GM21576 (cell line): ENCODE data around the gene BACH2.
"Not testable (repeated sequence)": the region's sequence is repeated elsewhere in the genome, so short reads cannot be mapped to it uniquely, and the experiment has no call there.

Experiments
- ATAC-seq: cut with Tn5 transposase; IDR thresholded peaks from one replicate; pipeline ENCODE4 v1.9.1; 2021; ENCODE audit warnings: mild to moderate bottlenecking, moderate library complexity; ENCODE audit not compliant: unreplicated experiment

BACH2 gene

GRCh38 chr6:90296341-90297114 is at the start of gene BACH2:
Gene BACH2, minus strand, starts transcription at chr6:90296843. Its CDS starts 287,999 bp downstream, at chr6:90008844.
- ATAC-seq = peak; percentile 74

- ATAC-seq = no peak
These were observed 46.9 kb upstream of the BACH2 start for GRCh38 chr6:90343576-90343975.

GRCh38 chr6:90338409-90338808 is 41.8 kb upstream of the BACH2 start:
- ATAC-seq = no peak

DNA sequence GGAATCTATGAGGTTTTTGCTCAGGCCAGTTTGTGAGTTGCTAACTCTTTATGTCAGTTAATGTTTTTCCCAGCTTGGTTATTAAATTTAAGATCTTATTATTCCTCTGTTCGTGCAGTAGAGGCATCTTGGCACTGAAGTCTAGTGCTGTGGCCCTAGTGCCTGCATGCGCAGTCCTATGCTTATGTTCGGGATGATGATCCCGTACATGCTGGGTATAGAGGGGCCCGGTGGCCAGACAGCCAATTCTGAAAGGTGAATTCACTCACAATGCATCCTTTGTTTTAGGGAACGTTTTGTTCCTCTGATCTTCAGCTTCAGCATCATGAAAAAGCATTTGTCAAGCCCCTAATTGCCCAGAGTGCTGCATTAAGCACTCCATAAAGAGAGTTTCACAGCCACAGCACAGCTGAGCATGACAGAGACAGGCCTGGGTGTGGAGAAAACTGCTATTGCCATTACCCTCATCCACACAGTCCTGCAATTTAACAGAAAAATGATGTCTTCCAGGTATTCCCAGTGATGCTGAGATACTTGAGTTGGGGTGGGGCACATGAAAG is 39.8 kb upstream of the BACH2 start:
- ATAC-seq = no peak

GRCh38 chr6:90333928-90334327 is 37.3 kb upstream of the BACH2 start:
- no peak for ATAC-seq

DNA sequence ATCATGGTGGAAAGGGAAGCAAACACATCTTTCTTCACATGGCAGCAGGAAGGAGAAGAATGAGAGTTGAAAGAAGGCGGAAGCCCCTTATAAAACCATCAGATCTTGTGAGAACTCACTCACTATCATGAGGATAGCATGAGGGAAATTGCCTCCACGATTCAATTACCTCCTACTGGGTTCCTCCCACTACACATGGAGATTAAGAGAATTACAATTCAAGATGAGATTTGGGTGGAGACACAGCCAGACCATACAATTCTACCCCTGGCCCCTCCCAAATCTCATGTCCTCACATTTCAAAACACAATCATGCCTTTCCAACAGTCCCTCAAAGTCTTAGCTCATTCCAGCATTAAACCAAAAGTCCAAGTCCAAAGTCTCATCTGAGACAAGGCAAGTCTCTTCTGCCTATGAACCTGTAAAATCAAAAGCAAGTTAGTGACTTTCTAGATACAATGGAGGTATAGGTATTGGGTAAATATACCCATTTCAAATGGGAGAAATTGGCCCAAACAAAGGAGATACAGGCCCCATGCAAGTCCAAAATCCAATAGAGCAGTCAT is 36.4 kb upstream of the BACH2 start:
- ATAC-seq = not testable (repeated sequence)

DNA sequence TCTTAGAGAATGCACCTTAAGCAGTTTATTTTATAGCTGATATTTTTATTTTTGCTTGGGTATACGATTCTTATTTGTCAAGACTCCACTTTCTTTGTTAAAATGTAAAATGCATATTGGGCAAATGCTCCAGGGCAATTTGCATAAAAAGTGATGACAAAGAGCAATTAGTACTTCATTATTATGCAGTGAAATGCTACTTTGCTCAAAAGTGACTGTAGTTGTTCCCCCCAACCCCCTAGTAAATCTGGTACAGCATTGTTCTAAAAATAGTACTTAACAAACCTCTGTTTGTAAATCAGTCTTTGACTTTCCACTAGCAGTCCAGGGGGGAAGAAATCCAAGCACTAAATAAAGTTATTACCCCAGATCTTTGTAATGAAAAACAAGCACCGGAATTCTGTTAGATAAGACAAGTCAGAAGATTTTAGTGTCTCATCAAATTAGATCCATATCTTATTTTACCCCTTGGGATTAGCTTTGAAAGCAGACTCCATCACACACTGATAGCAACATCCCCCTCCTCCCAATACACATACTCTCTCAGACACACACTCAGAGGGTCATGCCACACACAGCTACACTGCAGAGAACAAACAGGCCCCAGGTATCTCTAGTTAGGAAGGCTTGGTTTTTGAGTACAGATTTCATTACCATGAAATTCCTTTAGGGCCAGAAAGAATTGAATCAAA is 32.9 kb upstream of the BACH2 start:
- no peak for ATAC-seq

GRCh38 chr6:90328004-90328403 is 31.4 kb upstream of the BACH2 start:
- ATAC-seq = no peak

DNA sequence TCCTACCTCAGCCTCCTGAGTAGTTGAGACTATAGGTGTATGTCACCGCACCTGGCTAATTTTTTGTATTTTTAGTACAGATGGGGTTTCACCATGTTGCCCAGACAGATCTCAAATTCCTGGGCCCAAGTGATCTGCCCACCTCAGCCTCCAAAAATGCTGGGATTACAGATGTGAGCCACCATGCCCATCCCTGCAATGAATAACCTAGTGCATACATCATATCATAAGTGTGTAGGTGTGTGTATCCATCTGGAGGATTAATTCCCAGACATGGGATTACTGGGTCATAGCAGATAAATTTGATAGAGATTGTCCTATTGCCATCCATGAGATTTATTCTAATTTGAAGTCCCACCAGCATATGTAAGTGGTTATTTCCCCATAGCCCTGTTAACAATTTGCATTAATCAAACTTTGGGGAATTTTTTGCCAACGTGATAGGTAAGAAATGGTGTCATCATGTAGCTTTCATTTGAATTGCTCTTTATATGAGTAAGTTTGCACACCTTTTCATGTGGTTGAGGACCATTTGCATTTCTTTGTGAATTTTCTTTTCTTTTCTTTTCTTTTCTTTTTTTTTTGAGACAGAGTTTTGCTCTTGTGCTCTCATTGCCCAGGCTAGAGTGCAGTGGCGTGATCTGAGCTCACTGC is 29.9 kb upstream of the BACH2 start:
- no peak for ATAC-seq

DNA sequence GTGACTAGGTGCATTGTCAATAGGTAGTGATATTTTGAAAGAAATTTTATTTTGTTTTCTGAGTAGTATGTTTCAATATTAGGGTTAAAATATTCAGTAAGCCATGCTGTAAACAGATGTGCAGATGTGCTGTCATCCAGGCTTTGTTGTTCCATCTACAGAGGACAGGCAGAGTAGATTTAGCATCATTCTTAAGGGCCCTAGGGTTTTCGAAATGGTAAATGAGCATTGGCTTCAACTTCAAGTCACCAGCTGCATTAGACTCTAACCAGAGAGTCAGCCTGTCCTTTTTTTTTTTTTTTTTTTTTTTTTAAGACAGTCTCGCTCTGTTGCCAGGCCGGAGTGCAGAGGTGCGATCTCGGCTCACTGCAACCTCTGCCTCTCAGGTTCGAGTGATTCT is 27.1 kb upstream of the BACH2 start:
- no peak for ATAC-seq

GRCh38 chr6:90322976-90323474 is 26.4 kb upstream of the BACH2 start:
- ATAC-seq = no peak

DNA sequence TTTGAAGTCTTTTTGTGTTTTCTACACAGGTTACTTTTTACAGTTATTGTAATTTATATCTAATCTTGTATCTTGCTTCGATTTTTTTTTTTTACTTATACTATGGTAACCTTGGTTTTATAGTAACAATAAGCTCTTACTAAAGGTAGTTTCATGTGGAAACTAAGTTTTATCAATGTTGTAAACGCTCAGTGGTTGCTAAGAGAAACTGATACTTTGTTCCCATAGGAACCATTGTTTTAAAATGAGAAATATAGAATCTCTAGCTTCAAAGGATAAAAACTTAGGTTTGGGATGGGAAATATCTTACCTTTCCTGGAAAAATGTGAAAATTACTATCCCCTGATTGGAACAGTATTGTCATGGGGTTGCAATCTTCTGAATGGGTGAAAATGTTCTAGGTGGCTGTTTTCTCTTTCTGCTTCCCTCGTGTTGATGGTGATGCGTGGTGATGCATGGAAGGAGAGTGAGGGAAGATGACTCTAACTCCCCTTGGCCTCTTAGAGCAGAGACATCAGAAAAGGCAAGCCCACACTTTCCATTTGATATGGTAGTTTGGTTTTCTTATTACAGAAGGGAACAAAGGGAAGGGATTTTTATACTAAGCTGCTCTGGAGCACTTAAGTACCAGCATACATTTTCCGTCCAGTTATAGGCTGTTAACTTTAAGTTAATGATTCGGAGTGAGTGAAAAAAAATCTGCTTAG is 23.5 kb upstream of the BACH2 start:
- no peak for ATAC-seq

DNA sequence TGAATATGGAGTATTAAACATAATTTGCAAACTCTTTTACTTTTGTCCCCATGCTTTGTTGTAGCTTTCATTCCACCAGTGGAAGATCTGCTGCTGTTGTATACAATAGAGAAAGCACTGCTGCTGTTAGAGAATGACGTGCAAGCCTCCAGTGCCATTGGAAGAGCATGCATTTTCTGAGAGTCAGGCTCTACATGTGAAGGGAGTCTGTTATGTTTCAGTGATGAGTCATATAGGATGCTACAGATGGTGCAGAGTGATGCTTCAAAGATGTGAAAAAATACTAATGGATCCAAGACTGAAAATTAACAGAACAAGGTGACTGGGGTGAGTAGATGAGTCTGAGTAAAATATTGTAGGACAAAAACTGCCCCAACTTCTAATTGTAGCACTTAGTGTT is 22.4 kb upstream of the BACH2 start:
- no peak for ATAC-seq

DNA sequence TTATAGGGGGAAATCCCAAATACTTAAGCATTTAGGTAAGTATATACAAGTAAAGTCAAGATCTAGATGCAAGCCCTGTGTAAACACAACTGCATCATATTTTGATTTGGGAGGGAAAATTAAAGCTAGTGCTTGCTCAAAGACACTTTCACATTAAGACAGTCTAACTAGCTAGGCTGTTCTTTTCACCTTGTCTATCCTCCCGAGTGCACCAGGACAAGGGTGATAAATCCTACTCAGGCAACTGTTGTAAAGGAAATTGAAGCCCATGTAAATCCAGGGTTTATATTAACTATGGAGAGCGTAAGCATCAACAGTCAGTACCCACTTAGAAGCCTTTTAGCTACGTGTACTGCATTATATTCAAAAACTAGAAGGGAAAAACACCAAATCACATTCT is 19.3 kb upstream of the BACH2 start:
- no peak for ATAC-seq

DNA sequence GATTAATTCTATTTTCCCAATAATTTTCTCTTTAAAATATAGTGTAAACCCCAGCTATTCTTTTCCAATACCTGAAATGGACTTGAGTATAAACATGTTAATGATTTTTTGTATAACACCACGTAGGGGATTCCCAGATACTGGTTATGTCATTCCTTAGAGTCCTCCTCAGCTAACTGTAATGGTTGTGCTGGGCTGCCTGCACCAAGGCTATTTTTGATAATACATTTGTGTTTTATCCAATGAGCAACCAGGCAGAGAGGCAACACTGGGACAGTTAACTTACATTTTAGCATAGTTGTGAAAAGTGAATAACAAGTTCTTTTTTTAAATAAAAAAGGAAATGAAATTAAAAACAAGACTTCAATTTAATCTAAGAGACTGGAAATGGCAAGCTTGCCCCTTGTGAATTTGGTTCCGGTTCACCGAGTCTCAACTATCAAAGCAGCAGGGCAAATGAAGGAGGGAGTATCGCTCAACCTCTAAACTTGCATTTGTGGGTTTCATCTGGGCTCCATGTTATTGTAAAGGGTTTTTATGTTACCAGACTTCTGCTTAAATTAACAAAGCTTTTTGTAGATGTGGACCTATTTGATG is 18.8 kb upstream of the BACH2 start:
- ATAC-seq = no peak

- no peak for ATAC-seq
These were observed 17.9 kb upstream of the BACH2 start for GRCh38 chr6:90314514-90314913.

GRCh38 chr6:90311569-90311968 is 14.9 kb upstream of the BACH2 start:
- ATAC-seq = no peak

DNA sequence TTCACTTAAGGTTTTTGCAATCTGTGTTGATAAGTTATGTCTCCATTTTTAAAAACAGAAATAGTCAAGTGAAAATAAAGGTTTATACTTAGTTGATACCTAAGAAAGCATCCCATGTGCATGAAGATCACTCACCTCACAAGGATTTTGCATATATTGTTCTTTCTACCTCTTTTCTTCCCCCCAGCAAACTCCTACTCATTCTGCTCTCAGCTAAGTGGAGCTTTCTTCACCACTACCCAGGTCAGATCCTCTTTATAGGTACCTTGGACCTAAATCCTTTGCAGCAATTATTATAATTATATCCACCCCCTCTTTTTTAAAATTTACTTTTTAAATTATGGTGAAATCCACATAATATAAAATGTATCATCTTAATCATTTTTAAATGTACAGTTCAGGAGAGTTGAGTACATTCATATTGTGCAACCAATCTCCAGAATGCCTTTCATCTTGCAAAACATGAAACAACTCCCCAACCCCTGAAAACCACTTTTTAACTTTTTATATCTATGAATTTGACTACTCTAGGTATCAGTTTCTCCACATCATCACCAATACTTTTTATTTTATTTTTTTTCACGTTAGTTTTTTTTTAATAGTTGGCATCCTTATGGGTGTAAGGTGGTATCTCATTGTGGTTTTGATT is 9.3 kb upstream of the BACH2 start:
- ATAC-seq = no peak

GRCh38 chr6:90304308-90304707 is 7.7 kb upstream of the BACH2 start:
- ATAC-seq = no peak

DNA sequence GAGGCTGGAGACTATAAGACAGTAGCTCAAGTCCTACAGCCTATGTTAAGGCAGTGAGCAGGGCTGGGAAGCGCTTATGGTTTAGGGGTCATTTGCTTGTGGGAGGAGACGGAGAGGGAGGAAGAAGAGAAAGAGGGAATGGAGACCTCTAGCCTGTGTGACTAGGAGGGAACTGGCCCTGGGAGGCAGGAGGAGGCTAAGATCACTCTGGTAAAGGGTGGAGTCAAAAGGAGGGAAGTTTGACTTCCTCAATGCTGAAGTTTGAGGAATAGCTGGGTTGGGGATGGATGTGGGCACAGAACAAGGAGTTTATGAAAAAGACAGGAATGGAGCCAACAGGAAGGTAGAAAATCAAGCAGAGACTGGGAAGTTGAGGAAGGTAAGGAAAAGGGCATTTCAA is 6.4 kb upstream of the BACH2 start:
- ATAC-seq = no peak
